Fibroblast of villous mesenchyme (primary cell): ENCODE data around the gene NIPSNAP3A. TPM values are rescaled to one million over a fixed set of nuclear protein-coding genes. Genes with fewer than 3 reads are reported as not detected.

ENCODE experiments used
- DNase-seq: peaks from one replicate; pipeline ENCODE4 v3.0.0-alpha.2; 2010; ENCODE audit warnings: low read depth
- H3K4me3 ChIP-seq: 2 replicates; pipeline ENCODE4 v1.5.1; 2011; ENCODE audit warnings: low read depth, mild to moderate bottlenecking, low read length
- CTCF ChIP-seq: IDR thresholded peaks from 2 replicates; pipeline ENCODE4 v1.5.1; 2012; ENCODE audit warnings: low read depth, mild to moderate bottlenecking, low read length; ENCODE audit not compliant: insufficient read depth
- total RNA-seq: library from RNA; depleted of rRNA; stranded (reverse); fragments of >200 nt; gene quantifications from 2 replicates; pipeline ENCODE4 v1.2.3, GENCODE V29; 2012

Gene NIPSNAP3A
- total RNA-seq, 1 donor = 51.4 TPM

DNA sequence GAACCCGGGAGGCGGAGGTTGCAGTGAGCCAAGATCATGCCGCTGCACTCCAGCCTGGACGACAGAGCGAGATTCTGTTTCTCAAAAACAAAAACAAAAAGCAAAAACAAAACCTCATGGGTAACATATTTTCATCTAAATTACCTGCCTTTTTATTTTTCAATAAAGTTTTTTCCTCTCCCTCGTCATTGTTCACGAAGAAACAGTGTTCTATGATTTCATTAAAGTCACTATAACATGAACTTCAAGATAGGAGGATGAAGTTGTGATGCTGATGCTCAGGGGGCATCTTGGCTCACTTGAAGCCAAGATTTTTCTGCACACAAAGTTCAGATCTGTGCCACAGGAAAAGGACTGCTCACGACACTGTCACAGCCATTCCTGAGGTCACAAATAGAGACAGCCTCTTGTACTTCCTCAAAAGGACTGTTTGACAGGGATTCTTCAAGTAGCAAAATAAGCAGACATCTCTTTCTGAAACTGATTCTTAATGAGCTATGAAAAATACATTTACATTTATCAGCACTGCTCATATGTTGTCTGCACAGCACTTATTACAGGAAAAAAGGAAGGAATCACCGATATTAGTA lies 32.6 kb downstream of the NIPSNAP3A start:
- H3K4me3 ChIP-seq = no peak overlapping the region
- DNase-seq = no peak
- no peak for TF ChIP-seq CTCF

DNA sequence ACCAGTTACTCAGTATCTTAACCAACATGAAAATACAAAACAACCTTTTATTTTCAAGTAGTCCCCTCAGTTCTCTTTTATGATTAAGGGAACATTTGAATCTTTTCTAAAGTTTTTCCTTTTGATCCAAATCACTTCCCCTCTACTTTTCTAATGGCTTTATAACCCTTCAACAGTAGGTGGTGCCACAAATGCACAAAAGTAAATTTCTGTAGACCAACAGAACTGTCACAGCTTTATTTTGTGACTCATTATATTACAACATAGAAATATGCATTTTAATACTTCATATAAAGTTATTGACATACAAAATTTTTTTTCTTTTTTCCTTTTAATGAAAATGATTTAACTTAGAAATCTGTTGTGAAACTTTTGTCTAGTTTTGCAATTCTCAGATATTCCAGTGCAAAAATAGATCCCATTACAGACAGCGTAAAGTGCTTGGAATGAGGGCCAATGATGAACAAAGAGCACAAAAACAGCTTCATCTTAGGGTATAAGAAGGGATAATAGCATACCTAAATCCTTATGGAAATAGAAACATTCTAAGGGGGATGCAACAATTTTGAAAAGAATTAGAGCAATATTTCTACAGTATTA lies 33.4 kb downstream of the NIPSNAP3A start:
- peak; percentile 41 for TF ChIP-seq CTCF
- H3K4me3 ChIP-seq = no peak overlapping the region
- peak; percentile 22 for DNase-seq

- no peak for TF ChIP-seq CTCF
- no peak for DNase-seq
- H3K4me3 ChIP-seq = no peak overlapping the region
Observed at GRCh38 chr9:104783588-104783987, 36.1 kb downstream of the NIPSNAP3A start.

DNA sequence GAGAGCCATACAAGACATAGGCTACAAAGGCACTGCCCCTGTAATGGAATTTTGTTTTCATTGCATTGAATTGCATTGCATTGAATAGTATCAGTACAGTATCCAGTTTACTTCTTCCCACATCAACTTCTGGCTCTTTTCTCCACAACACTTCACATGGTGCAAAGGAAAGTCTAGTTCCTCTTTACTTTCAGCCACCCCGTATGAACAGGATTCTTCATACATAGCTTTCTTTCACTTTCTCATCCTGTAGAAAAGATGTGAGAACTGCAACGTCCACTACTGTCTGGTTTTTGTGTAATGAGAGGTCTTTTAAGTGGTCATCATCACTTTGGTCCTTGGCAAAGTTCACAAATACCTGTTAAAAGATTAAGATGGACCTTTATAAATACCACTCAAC lies 36.6 kb downstream of the NIPSNAP3A start:
- no peak for DNase-seq
- no peak overlapping the region for H3K4me3 ChIP-seq
- no peak for TF ChIP-seq CTCF

GRCh38 chr9:104786293-104786692 lies 38.8 kb downstream of the NIPSNAP3A start:
- no peak for TF ChIP-seq CTCF
- no peak overlapping the region for H3K4me3 ChIP-seq
- DNase-seq = no peak

DNA sequence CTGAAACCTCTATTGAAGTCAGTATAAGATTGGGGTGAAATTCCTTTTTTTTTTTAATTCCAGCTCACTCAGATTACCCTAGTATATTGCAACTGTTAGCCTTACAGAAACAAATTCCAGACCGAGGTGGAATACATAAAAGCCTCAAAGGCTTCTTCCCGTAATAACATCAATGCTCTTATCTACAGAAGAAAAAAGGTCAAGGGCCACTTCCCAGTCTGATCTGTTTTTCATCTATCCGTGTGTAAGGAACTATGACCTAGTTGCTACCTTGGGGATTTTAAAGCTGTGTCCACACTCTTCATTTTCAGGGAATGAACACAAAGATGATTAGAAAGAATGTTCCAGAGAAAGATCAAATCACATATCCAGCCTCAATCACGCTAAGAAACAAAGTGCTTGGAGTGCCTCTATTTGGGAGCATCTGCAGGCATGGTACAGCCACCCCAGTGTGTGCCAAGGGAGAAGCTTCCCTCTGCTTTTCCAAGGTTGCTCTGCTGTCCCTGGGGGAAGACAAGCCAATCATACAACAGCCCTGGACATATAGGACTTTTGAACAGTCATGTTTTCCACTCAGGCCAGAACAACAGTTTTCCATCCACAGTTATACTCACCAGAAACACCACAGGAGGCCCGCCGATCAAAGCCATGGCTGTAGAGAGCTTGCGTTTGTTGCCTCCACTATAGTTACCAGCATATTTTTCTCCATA lies 40.0 kb downstream of the NIPSNAP3A start:
- H3K4me3 ChIP-seq = no peak overlapping the region
- no peak for TF ChIP-seq CTCF
- peak; percentile 53 for DNase-seq

DNA sequence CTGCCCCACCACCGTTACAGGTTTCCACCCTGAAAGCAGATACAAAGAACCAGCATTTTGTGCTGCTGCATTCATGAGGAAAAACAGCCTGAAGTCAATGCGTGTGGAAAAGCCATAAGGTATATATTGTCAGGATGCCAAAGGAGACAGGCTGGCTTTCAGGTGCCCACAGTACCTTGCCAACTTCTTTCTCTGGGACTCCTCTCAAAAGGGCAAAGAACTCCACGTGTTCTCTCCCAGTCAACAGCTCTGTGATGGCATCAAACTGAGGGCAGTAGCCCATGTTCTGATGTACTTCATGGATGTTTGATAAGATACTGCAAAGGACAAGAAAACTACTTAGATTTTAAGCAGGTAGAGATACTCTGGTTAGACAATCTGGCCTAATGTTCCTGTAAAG lies 40.8 kb downstream of the NIPSNAP3A start:
- H3K4me3 ChIP-seq = no peak overlapping the region
- TF ChIP-seq CTCF = no peak
- no peak for DNase-seq
